ENCODE measurements around the gene NEK2.

Gene NEK2

DNA sequence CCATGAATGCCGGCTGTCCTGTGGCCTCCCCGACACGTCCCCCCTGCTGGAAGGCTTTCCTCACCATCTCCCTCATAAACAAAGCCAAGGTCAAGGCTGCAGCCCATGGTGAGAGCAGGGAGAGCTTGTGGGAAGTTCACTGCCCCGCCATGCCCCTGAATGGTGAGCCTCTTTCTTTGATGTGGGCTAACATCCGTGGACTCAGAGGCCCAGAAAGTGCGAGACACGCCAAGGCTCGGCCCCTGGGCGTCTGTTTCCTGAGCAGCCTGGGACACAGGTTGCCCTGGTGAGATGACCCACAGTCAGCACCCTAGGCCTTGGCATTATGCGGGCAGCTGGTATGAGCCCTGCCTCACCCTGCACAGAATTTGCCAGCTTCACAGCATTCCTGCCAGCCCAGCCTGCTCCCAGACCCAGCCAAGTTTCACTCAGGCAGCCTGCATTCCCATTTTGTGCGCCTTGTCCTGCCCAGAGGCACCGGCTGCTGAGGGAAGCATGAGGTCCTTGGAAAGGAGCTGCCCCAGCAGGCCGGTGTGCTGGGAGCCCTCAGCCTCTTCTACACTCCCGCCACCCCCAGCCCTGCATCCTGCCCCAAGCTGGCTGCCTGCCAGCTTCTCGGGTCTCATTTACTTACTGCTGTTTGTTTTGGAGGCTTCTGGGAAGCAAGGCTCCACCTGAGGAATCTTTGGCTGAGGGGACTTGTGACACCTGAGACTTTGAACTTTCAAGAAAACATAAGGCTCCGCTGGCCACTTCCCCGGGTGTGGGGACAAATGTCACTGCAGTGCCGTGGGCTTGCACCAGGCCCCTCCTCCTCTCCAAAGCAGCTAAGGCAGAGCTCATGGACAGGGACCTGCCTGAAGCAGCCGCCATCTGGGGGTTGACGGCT lies 31.9 kb downstream of the NEK2 start:
- TF ChIP-seq, protein P1, sequence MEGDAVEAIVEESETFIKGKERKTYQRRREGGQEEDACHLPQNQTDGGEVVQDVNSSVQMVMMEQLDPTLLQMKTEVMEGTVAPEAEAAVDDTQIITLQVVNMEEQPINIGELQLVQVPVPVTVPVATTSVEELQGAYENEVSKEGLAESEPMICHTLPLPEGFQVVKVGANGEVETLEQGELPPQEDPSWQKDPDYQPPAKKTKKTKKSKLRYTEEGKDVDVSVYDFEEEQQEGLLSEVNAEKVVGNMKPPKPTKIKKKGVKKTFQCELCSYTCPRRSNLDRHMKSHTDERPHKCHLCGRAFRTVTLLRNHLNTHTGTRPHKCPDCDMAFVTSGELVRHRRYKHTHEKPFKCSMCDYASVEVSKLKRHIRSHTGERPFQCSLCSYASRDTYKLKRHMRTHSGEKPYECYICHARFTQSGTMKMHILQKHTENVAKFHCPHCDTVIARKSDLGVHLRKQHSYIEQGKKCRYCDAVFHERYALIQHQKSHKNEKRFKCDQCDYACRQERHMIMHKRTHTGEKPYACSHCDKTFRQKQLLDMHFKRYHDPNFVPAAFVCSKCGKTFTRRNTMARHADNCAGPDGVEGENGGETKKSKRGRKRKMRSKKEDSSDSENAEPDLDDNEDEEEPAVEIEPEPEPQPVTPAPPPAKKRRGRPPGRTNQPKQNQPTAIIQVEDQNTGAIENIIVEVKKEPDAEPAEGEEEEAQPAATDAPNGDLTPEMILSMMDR (IDR thresholded peaks at IDR 0.05), result no peak

DNA sequence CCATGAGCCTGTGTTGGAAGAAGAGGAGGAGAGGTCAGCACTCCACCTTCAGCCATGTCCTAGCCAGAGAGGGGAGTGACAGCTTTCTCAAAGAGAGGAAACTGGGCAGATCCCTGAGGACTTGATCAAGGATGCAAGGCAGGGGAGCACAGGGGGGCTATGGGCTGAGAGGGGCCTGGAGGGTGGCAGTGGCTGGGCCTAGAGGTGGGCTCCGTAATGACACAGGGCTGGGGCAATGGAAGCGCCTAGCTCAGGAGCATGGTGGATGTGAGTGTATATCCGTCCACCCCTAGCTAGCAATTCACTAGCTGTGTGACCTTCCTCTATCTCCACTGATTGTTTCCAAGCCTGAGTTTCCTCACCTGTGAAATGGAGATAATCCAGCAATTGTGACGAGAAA lies 32.6 kb downstream of the NEK2 start:
- TF ChIP-seq, protein P1 (IDR thresholded peaks at IDR 0.05), result no peak

DNA sequence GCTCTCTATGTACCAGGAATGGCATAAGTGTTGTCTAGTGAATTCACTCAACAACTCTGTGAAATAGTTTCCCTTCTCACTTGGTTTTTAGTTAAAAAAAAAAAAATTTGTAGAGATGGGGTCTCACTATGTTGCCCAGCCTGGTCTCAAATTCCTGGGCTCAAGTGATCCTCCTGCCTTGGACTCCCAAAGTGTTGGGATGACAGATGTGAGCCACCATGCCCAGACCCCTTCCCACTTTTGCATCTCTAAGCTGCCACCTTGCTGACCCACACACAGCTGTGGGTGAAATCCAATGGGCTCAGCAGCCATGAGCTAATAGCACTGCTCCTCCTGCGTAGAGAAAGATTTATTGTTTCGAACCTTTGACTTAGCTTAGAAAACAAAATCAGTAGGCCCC lies 33.5 kb downstream of the NEK2 start:
- TF ChIP-seq, protein P1 (IDR thresholded peaks at IDR 0.05), result no peak

DNA sequence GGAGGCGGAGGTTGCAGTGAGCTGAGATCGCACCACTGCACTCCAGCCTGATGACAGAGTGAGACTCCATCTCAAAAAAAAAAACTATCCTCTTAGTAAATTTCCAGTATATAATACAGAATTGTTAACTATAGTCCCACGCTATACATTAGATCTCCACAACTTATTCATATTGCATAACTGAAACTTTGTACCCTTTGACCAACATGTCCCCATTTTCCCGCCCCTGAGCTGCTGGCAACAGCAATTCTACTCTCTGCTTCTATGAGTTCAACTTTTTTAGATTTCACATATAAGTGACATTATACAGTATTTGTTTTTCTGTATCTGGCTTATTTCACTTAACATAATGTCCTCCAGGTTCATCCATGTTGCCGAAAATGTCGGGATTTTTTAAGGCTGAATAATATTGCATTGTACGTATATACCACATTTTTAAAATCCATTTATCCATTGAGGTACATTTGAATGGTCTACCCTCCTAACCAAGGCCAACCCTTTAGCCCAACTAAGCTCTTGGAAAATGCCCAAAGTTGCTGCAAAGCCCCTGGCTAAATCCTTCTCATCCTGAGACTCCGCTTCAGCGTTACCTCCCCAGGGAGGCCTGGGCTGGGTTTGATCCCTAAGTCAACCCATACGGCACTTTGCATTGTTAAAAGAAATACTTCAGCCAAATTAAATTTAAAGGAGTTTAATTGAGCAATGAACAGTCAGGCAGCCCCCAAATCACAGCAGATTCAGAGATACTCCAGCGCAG lies 34.2 kb downstream of the NEK2 start:
- TF ChIP-seq, protein P1 (IDR thresholded peaks at IDR 0.05), result no peak

DNA sequence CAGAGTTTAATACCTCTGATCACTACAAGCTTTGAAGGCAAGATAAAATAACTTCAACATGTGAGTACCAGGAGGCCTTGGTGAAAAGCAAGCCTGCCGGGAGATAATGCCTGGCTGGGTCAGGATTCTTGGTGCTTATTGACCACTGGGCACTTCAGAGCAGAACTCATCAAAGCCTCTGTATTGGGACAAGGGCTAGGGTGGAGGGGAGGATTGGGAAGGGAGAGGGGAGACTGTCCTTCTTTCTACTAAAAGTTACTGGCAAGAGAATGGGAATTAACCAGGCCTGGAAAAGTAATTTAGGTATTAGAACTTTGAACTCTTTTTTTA lies 35.2 kb downstream of the NEK2 start:
- TF ChIP-seq, protein P1 (IDR thresholded peaks at IDR 0.05), result no peak

DNA sequence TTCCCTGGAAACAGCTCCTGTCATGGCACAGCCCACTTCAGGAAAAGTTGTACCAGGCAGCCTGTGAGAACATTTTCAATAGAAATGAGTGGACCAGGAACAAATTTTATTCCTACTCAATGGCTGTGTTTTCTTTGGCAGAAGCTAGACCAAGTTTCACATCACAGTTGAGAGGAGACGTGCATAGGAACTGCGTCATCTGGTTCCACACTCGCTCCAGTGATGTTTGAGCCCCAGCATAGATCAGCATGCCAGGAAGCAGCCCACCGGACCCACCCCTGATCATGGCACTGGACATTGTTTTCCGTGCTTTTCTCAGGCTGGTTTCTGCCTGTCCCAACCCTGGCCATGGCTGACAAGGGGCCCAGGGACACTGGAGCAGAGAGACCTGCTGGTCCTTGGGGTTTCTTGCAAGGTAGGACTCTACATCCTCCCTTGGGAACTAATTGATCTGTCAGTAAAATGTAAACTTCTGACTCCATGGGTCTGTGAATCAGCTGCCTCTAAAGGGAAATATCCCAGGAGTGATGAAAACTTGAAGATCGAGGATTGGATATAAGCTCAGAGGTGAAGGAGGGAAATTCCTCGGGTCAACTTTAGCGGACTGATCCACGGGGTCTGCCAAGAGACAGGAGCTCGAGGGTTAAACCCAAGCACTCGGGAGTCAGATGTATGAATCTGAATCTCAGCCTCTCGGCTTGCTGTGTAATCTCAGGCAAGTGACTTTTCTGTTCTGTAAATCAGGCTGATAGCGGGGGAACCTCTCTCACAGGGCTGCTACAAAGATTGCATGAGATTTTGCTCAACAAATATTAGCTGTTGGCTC lies 35.7 kb downstream of the NEK2 start:
- TF ChIP-seq, protein P1 (IDR thresholded peaks at IDR 0.05), result no peak

DNA sequence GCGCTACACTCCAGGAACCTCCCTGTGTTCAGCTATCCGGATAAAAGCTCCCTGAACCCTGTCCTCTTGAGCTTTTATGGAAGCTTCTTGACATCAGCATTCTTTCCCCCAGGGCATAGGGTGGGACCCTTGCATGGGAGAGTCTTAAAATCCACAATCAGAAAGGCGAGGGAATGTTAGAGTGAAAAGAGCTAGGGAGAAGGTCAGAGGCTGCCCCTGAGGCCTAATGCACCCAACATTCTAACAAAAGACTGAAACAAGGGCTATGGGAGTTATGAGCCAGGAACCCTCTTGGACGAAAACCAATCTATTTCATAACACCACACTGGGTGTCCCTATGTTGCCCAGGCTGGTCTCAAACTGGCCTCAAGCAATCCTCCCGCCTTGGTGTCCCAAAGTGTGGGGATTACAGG lies 36.7 kb downstream of the NEK2 start:
- TF ChIP-seq, protein P1 (IDR thresholded peaks at IDR 0.05), result no peak
